CD1c-positive myeloid dendritic cell (primary cell): ENCODE results near the gene DMBT1.
"Not testable (repeated sequence)": the region's sequence is repeated elsewhere in the genome, so short reads cannot be mapped to it uniquely, and the experiment has no call there.

ENCODE experiments used
- DNase-seq: peaks from one replicate; pipeline ENCODE4 v3.0.0-alpha.2; 2016; ENCODE audit errors: extremely low spot score

The DMBT1 gene

DNA sequence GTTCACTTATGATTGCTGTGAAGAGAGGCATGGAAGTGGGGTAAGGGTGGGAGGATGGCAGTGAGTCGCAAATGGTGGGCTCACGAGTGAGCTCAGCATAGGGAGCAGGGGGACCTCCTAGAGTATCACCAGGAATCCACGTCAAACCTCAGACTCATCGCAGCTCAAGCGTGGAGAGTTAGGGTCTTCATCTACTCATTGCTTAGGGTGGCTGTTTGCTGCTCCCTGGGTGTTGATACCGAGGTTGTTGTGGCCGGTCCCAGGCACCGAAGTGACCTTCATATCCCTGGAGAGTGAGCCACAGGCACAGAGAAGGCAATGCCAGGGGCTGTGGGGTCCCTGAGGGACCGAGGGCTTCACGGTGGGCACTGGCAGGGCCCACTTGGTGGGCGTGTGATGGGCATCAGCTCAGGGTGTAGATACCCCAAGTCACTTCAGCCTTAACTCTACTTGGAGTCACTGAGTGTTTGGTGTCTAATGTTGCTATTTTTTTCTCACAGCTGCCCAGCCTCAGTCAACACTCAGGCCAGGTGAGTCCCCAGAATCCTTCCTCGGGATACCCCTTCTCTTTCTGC, 16.8 kb downstream of the DMBT1 start:
- DNase-seq, result no peak

DNA sequence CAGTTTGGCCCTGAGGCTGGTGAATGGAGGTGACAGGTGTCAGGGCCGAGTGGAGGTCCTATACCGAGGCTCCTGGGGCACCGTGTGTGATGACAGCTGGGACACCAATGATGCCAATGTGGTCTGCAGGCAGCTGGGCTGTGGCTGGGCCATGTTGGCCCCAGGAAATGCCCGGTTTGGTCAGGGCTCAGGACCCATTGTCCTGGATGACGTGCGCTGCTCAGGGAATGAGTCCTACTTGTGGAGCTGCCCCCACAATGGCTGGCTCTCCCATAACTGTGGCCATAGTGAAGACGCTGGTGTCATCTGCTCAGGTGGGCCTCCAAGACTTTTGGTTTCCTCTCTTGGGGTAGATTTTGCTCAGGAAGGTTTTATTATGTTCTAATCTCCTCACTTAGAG, 25.5 kb downstream of the DMBT1 start:
- not testable (repeated sequence) for DNase-seq

DNA sequence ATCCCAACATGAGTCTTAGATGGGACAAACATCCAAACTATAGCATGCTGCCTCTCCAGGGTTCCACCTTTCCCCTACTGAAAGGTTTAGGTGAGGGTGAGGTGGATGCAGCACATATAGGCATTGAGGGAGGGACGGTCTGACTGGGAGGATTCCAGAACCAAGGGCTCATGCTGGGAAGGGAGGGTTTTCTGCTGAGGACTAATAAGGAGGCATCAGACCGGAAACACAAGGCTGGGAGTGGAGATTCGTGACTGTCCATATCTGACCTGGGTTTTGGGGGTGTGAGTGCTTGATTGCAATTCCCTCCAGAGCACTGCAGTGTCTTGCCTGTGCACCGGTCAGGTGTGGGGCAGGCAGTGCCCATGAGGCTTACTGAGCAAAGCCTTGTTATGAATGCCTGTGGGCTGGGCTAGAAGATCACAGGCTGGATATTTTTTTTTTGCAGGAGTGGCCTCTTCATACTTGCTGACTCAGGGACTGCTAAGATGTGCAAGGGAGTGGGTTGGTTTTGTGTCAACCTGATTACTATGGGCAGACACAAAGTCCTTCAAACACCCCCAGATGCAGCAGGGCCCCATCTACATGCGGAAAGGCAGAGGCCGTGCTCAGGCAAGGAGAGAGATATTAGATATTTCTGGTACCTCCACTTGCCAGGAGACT, 26.7 kb downstream of the DMBT1 start:
- no peak for DNase-seq

DNA sequence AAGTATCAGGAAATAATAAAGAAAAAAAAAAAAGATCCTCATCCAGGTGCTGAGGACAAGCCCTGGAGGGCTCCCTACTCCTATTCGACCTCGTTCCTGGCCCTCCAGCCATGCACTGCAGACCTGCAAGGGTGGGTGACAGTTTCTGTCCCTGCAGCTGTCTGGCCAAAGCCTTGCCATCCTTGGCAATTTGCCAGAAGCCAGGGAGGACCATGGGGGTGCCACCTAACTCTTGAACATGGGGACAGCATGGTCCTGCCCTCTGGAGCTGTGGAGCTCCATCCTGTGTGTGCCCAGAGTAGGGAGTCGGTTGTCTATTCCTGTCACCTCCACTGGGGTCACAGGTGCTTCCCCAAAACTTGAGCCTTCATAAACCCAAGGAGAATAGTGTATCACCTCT, 27.8 kb downstream of the DMBT1 start:
- DNase-seq, result no peak

DNA sequence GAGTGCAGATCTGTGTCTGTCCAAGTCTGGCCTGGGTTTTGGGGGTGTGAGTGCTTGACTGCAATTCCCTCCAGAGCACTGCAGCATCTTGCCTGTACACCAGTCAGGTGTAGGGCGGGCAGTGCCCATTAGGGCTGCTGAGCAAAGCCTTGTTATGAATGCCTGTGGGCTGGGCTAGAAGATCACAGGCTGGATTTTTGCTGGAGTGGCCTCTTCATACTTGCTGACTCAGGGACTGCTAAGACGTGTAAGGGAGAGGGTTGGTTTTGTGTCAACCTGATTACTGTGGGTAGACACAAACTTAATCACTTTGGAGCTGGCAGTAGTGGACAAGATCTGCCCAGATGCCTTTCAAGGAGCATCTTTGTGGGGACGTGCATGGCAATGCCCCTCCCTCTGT, 29.6 kb downstream of the DMBT1 start:
- DNase-seq, result no peak

DNA sequence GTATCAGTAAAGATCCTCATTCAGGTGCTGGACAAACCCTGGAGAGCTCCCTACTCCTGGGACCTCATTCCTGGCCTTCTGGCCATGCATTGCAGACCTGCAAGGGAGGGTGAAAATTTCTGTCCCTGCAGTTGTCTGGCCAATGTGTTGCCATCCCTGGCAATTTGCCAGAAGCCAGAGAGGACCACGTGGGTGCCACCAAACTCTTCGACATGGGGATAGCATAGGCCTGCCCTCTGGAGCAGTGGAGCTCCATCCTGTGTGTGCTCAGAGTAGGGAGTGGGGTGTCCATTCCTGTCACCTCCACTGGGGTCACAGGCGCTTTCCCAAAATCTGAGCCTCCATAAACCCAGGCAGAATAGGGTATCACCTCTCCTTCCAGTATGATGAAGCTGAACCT, 31.2 kb downstream of the DMBT1 start:
- DNase-seq, result no peak

DNA sequence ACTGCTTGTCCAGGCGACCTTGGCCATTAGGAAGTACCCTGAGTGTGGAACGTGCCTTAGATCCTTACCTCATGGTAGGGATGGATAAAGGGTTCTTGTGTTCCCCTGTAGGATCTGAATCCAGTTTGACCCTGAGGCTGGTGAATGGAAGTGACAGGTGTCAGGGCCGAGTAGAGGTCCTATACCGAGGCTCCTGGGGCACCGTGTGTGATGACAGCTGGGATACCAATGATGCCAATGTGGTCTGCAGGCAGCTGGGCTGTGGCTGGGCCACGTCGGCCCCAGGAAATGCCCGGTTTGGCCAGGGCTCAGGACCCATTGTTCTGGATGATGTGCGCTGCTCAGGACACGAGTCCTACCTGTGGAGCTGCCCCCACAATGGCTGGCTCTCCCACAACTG, 31.6 kb downstream of the DMBT1 start:
- no peak for DNase-seq

DNA sequence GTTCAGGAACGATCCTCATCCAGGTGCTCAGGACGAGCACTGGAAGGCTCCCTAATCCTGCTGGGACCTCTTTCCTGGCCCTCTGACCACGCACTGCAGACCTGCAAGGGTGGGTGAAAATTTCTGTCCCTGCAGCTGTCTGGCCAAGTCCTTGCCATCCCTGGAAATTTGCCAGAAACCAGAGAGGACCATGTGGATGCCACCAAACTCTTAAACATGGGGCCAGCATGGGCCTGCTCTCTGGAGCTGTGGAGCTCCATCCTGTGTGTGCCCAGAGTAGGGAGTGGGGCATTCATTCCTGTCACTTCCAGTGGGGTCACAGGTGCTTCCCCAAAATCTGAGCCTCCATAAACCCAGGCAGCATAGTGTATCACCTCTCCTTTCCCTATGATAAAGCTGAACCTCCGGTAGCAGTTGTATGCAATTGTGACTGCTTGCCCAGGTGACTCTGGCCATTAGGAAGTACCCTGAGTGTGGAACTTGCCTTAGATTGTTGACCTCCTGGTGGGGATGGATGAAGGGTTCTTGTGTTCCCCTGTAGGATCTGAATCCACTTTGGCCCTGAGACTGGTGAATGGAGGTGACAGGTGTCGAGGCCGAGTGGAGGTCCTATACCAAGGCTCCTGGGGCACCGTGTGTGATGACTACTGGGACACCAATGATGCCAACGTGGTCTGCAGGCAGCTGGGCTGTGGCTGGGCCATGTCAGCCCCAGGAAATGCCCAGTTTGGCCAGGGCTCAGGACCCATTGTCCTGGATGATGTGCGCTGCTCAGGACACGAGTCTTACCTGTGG, 57.1 kb downstream of the DMBT1 start:
- DNase-seq, result no peak

DNA sequence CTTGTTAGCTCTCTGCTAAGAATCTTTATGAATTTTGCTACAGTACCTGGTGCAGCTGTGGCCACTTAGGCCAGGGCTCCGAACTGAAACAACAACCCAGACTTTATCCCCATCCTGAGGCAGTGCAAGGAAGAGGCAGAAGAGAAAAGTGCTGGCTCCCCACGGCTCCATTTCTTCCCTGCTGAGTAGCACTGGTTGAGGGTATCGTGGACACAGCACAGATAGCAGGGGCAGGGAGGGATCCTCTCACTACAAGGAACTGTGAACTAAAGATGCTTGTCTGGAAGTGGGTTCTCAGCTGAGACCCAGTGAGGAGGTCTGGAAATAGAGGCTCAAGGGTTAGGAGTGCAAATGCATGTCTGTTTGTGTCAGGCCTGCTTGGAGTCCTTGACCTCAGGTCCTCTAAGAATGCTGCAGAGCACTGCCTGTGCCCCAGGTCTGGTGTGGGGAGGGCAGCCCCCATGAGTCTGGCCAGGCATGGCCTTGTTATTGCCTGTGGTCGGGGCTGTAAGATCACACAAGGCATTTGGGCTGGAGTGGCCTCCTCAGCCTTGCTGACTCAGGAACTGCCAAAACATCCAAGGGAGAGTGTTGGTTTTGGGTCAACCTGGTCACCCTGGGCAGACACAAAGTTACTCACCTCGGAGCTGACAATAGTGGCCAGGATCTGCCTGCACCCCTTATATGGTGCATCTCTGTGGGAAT, 58.1 kb downstream of the DMBT1 start:
- no peak for DNase-seq

DNA sequence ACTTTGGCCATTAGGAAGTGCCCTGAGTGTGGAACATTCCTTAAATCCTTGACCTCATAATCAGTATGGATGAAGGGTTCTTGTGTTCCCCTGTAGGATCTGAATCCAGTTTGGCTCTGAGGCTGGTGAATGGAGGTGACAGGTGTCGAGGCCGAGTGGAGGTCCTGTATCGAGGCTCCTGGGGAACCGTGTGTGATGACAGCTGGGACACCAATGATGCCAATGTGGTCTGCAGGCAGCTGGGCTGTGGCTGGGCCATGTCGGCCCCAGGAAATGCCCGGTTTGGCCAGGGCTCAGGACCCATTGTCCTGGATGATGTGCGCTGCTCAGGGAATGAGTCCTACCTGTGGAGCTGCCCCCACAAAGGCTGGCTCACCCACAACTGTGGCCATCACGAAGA, 60.4 kb downstream of the DMBT1 start:
- DNase-seq, result not testable (repeated sequence)

DNA sequence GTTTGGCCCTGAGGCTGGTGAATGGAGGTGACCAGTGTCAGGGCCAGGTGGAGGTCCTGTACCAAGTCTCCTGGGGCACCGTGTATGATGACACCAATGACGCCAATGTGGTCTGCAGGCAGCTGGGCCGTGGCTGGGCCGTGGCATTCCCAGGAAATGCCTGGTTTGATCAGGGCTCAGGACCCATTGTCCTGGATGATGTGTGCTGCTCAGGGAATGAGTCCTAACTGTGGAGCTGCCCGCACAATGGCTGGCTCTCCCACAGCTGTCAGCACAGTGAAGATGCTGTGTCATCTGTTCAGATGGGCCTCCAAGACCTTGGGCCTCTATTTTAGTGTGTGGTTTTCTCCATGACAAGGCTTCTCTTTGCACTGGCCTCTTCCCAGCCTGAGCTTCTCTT, 64.0 kb downstream of the DMBT1 start:
- no peak for DNase-seq

DNA sequence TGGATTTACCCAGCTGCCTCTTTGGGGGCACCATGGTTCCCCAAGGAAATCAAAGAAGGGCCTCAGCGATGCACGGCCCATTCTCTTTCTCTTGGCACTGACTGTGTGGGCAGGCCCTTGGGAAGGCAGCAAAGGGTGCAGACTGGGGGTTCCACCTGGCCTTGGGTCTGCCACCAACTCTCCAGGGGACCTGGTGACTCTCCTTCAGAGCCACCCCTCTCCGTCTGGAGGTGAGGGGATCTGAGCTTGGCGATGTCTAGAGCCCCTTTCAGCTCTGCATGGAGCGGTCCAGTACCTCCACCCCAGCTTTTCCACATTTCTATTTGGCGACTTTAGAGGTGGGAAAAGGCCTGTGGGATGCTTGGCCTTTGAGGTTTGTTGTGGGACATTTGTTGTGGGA, 70.0 kb downstream of the DMBT1 start:
- DNase-seq, result no peak

DNA sequence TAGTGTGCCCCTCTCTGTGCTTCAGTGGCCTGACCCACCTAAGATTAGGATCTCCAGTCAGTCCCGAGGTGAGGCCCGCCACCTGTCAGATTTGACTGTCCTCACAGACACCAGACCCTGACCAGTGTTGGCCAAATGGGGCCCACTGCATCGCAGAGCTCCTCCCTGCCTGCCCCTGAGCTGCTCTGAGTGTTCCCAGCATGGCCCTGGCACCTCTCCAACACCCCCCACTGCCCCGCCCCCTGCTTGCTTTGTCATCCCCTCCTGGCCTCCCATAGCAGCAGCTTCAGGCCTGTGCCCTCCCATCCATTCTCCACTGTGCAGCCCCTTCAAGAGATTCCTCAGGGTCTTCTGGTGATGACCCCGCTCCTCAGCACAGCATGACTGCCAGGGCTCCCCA, 71.5 kb downstream of the DMBT1 start:
- no peak for DNase-seq

DNA sequence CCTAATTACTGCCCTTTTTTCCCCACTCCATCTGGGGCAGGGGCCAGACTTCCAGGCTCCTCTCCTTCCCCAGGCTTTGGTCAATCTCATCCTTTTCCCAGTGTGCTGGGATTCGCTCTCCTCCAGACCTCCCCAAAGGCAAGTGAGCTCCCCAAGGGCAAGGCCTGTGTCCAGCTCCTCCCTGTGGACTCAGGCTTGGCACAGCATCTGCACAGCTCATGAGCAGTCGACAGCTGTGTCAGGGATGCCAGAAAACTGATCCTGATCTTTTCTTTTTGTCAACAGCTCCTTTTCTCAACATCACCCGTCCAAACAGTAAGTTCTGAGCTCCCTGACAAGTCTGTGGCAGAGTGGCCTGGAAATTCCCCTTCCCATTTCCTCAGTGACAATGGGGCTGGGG, 72.0 kb downstream of the DMBT1 start:
- DNase-seq, result no peak

DNA sequence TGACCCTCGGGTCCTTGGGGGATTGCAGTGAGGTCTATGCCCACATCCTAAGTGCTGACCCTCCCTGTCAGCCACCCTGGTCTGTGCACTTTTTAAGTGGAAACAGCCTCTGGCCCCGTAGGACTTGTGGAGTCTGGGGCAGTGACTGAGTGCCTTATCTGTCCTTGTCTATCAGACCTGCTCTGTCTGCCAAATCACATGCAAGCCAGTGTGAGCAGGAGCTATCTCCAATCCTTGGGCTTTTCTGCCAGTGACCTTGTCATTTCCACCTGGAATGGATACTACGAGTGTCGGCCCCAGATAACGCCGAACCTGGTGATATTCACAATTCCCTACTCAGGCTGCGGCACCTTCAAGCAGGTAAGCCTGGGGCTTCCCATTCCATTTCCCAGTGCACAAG, 76.4 kb downstream of the DMBT1 start:
- no peak for DNase-seq

DNA sequence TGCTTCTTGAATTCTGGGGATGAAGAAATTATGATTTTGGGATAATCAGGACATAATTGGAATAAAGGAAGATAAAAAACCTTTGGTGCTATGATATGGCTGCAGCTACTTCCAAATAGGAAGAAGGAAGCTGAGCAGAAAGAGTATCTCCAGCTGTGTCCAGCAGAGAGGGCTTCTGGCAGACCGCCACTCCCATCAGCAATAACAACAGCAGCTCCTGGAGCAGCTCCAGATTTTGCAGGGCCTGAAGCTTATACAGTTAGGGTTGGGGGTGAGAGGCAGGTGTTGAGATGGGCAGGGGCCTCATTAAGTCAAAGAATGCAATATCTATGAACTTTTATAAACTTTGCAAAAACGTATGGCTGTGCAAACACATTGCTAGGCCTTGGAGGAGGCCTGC, 76.8 kb downstream of the DMBT1 start:
- DNase-seq, result no peak

DNA sequence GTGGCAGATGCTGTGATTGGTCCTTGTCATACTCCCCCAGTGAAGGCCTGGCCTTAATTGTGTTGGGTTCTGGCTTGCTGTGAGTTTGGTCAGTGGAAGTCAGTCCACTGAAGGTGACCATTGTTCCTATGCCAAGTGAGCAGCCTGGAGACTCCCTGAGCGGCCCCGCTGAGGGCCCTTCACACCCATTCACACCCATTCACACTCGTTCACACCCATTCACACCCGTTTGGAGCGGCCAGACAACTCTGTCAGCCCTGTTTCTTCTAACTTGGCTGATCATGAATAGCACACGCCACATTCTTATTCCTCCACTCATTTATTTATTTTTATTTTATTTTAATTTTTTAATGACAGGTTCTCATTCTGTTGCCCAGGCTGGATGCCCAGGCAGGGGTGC, 77.6 kb downstream of the DMBT1 start:
- no peak for DNase-seq

DNA sequence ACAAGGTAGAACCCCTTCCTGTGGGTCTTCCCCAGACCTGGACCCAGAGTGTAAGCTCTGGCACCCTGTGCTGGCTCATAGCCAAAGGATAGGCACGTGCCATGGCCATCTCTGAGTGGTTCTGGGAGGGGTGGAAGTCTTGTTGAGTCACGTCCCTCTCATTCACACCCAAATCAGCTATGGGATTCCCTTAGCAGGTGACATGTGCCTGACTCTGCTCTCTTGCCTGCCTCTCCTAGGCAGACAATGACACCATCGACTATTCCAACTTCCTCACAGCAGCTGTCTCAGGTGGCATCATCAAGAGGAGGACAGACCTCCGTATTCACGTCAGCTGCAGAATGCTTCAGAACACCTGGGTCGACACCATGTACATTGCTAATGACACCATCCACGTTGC, 79.2 kb downstream of the DMBT1 start:
- no peak for DNase-seq

DNA sequence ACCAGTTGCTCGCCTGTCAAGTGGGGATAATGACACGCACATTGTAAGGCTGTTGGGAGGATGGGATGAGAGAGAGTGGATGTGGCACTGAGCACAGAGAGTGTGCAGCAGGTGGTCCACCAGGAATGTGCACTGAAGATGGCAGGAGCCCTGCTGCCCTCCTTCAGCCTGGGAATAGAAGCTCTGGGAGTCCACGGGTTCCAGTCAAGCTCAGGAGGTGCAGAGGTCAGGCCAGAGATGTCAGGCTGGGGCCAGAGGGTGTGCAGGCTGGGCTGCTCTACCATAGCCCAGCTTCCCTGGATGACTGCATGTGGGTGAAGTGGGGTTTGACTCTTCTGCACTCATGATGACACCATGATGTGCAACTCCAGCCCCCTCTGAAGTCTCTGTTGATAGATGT, 80.4 kb downstream of the DMBT1 start:
- DNase-seq, result no peak

DNA sequence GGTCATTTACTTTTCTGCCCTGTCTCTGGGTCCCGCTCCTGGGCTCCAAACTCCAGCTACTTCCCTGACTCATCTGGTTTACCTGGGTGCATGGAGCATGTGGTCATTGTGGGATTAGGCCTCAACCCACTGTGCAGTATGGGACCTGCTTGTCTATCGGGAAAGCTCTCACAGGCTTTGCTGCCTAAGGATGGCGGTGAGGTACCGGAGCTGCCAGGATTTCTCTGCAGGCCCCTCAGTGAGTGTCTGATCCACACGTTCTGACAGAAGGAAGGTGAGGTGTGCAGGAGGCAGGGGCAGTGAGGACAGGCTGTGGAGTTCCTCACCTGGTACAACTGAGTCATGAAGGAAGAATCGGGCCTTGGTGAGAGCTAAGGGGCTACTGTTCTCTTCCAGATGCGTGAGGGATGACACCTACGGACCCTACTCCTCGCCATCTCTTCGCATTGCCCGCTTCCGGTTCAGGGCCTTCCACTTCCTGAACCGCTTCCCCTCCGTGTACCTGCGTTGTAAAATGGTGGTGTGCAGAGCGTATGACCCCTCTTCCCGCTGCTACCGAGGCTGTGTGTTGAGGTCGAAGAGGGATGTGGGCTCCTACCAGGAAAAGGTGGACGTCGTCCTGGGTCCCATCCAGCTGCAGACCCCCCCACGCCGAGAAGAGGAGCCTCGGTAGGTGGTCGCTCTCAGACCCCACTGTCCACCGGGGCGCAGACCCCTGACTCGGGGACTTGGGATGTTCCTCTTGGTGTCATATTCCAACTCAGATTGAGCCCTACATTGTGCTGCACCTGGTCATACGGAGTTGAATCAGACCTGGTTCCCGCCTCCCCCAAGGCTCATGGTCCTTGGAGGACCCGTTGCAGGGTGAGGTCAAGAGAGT, 82.4 kb downstream of the DMBT1 start:
- no peak for DNase-seq

DNA sequence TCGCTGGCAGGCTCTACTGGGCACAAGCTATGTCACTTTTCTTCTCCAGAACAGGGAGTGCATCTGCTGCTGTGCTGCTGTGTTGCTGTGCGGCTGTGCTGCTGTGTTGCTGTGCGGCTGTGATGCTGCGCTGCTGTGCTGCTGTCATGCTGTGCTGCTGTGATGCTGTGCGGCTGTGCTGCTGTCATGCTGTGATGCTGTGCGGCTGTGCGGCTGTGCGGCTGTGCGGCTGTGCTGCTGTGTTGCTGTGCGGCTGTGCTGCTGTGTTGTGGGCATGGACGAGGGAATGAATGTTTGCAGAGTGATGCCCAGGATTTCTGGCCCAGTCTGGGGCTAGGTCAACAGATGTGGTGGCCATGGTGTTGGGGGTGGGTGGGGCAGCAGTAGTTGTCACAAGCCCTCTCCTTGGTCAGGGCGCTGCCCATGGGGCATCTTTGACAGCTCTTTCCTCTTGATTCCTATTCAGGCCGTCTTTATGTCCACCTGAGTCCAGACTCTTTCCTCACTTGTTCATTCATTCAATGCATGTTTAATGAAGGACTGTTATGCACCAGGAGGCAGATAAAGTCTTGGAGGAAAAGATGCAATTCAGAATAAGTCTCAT, 83.5 kb downstream of the DMBT1 start:
- no peak for DNase-seq
